Right lobe of liver (tissue), 6 donors: ENCODE data around the gene POC1B. TPM values are rescaled to one million over a fixed set of nuclear protein-coding genes. Genes with fewer than 3 reads are reported as not detected.
A peak's percentile ranks its signal among the peaks of the same experiment; 100 is the strongest.

ENCODE experiments used
- ATAC-seq, 4 donors: fragments of 200-7000 bp; cut with Tn5 transposase; one replicate each; pipeline ENCODE4 v1.9.1; 2020; ENCODE audit warnings: mild to moderate bottlenecking in 4 of 4, moderate library complexity in 4 of 4
- DNase-seq, 3 donors: peaks; one replicate each; pipeline ENCODE4 v3.0.0-alpha.2; 2020
- H3K27ac ChIP-seq, 3 donors: fragments of 200-600 bp; one replicate each; pipeline ENCODE4 v1.8.0; 2022
- H3K27me3 ChIP-seq, 2 donors: fragments of 200-600 bp; one replicate each; pipeline ENCODE4 v1.8.0; 2022
- H3K36me3 ChIP-seq, 4 donors: fragments of 200-600 bp; sonication (generic) in 1 of 4; one replicate each; pipeline versions ENCODE4 v1.5.1 to v1.8.0; 2017 to 2022; ENCODE audit warnings: control low read depth in 1 of 4
- H3K4me1 ChIP-seq, 4 donors: fragments of 200-600 bp; sonication (generic) in 1 of 4; one replicate each; pipeline versions ENCODE4 v1.5.1 to v1.8.0; 2017 to 2022; ENCODE audit warnings: control low read depth in 1 of 4
- H3K4me3 ChIP-seq, 3 donors: fragments of 200-600 bp; one replicate each; pipeline ENCODE4 v1.8.0; 2022
- H3K9me3 ChIP-seq, 4 donors: fragments of 200-600 bp; sonication (generic) in 1 of 4; one replicate each; pipeline versions ENCODE4 v1.5.1 to v1.8.0; 2017 to 2022; ENCODE audit warnings: control low read depth in 1 of 4
- POLR2A ChIP-seq: fragments of 450-650 bp; IDR thresholded peaks from one replicate; pipeline ENCODE4 v1.6.1; 2017; ENCODE audit warnings: antibody characterized with exemption, mild to moderate bottlenecking
- WGBS: methylation state at CpG from one replicate; pipeline ENCODE4 v1.1.6; 2018; ENCODE audit warnings: low coverage, low lambda C conversion rate; ENCODE audit not compliant: insufficient coverage; ENCODE audit errors: missing lambda C conversion rate; 5-methylcytosine and 5-hydroxymethylcytosine counted together
- intact Hi-C, 2 donors: fragments of 100-400 bp; cut with DNase I; formaldehyde crosslinking; loops; one replicate each; pipeline versions ENCODE4 v1.11.2 to v1.14.1; 2022
- long read RNA-seq: library from polyadenylated mRNA; unstranded; transcript quantifications from one replicate; pipeline ENCODE4 v2.0.0, GENCODE V29; 2019
- total RNA-seq, 6 experiments: library from RNA; depleted of rRNA in 2 of 6; stranded (reverse); fragments of >200 nt in 2 of 6; fragmentation: NEBNext Ultra II Directional in 3 of 6; extraction: Animal tissue kit (Norgen Biotek cat#: 25700) in 3 of 6; gene quantifications; one replicate each; pipeline versions ENCODE4 v1.1.0 to v1.2.4, GENCODE V29; 2016 to 2023
- TF ChIP-seq, protein P1 (sequence below), 4 donors: fragments of 200-600 bp in 3 of 4; fragments of 450-650 bp in 1 of 4; IDR thresholded peaks; one replicate each; pipeline versions ENCODE4 v1.5.1 to v1.8.0; 2016 to 2022; ENCODE audit warnings: antibody characterized with exemption in 4 of 4, mild to moderate bottlenecking in 2 of 4
- donor health status: DM: no; HTN: yes; CAD: no.
- donor health status: DM: no; HTN: no; CAD: no.
- donor health status: DM: no; HTN: no; CAD: no.
- donor health status: DM: no; HTN: yes; CAD: no.
- donor health status: DM: no; HTN: yes; CAD: no.

POC1B gene
- total RNA-seq: 10 to 100 TPM in 1 of 6 experiments, 1 to 10 TPM in 5; 5.3 to 14.5 (median 6.9) TPM
- long read RNA-seq, partial matches to known transcripts: 0 of 1 reads
- long read RNA-seq, other reads (novel, unspliced or antisense): 0 of 1 reads

DNA sequence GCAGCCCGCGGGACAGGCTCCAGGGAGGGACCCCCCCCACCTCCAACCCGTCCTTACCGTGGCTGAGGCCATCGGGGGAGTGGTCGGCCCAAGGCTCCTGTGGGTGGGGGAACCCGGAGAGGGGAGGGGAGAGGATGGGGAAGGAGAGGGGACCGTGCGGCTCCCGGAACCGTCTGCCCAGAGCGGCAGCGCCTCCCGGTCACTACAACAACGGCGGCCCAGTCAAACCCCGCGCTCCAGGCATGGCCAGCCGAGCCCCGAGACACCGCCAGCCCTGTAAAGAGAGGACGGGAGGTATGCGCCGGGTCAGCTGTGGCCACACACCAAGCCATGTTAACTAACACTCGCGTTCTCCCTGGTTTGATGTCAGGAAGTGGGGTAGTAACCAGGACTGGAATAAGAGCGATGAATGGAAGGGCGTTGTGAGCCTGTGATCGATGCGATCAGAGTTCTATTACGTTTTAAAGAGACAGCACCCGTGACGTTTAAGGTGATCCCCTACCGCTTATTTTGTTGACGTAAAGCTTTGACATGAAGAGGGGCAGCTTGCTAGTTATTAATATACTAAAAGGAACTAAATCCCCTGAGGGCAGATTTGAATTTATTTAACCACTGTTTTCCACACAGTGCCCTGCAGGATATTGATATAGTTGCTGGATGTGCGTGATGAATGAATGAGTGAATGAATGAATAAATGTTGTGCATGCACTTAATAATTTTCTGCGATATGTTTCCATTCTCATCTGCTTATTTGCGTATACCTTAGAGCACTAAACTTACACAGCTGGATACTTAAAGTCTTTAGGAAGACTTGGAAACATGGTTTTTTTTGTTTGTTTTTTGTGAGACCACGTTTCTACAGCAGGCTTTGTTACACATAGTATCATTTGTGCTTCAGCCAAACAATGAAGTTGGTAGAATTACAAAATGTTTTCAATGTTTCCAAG, at the start of gene POC1B:
POC1B (minus strand) TSS at position 224 of the 947 bp plus-strand sequence; CDS start at position 72, 152 bp downstream.
- peak within 1 kb of the TSS; percentile 87 to 95 (median 89) for H3K4me3 ChIP-seq
- peak; percentile 77 to 86 (median 84) for ATAC-seq
- peak; percentile 53 for TF ChIP-seq POLR2A
- TF ChIP-seq, protein P1, sequence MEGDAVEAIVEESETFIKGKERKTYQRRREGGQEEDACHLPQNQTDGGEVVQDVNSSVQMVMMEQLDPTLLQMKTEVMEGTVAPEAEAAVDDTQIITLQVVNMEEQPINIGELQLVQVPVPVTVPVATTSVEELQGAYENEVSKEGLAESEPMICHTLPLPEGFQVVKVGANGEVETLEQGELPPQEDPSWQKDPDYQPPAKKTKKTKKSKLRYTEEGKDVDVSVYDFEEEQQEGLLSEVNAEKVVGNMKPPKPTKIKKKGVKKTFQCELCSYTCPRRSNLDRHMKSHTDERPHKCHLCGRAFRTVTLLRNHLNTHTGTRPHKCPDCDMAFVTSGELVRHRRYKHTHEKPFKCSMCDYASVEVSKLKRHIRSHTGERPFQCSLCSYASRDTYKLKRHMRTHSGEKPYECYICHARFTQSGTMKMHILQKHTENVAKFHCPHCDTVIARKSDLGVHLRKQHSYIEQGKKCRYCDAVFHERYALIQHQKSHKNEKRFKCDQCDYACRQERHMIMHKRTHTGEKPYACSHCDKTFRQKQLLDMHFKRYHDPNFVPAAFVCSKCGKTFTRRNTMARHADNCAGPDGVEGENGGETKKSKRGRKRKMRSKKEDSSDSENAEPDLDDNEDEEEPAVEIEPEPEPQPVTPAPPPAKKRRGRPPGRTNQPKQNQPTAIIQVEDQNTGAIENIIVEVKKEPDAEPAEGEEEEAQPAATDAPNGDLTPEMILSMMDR (IDR thresholded peaks at IDR 0.05): no peak
- H3K9me3 ChIP-seq: no peaks in the 10 kb centered on the region
- H3K27me3 ChIP-seq: no peaks in the 10 kb centered on the region
- H3K27ac ChIP-seq: peak within 1 kb of the TSS; percentile 81 to 91 (median 82)
- peaks cover 0 to 31% (median 12%) of the 10 kb centered on the region in 4 donors for H3K4me1 ChIP-seq
- intact Hi-C loops: loop anchor here in 1 of 2 donors (10.0 kb wide), 1 partner anchor 51 kb away; no protein-coding TSS in a partner anchor
- 1% methylated on average over 18 of the region's 39 CpGs for WGBS
- H3K36me3 ChIP-seq: no peaks in the 10 kb centered on the region
- DNase-seq: peak; percentile 83 to 89 (median 86)

DNA sequence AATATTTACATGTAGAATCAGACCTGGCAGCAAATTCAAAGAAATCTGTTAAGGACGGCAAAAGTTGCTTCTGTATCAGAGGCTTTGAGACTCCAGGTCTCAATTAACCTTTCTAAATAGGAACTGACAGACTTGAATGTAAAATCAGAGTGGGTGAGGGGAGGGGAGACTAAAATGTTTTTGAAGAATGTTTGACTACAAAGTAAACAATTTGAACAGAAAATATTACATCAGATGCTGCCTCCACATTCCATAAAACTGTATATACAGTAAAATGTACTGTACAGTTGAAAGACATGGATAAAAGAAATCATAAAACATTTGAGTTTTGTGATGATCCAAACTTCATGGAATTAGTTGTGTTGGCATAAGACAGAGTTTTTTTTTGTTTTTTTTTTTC, 49.5 kb upstream of the POC1B start:
- Histone ChIP-seq H3K9me3 (no peaks in the 10 kb centered on the region), H3K4me1 (no peaks in the 10 kb centered on the region), H3K4me3 (no peak overlapping the region), H3K36me3 (no peaks in the 10 kb centered on the region), H3K27ac (no peak overlapping the region), H3K27me3 (no peaks in the 10 kb centered on the region)
- no peak for DNase-seq
- intact Hi-C loops: no loop called here
- no peak for ATAC-seq
- 50% methylated on average over 1 of the region's 1 CpG for WGBS
- TF ChIP-seq, protein P1 (IDR thresholded peaks at IDR 0.05): no peak
- no peak for TF ChIP-seq POLR2A

DNA sequence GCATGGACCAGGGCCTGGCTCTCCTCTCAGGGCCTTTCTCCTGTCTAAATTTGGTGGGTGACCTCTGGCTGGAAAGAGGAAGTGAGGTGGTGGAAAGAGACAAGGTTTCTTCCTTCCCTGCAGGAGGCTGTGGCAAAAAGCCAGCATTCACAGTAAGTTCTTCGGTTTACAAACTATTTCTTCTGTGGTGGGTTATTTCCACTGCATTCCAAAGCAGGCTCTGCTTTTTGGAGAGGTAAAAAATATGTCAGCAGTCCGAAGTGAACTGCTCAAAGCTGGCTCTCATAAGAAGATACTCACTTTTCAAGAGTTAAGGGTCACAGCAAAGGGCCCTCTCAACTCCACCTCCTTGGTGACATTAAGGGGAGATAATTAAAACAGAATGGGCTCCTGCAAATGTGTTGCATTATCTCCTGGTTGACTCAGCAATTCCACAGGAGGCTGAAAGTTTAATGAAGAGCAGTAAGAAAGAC, 48.9 kb upstream of the POC1B start:
- H3K4me3 ChIP-seq: no peak overlapping the region
- intact Hi-C loops: no loop called here
- DNase-seq: no peak

DNA sequence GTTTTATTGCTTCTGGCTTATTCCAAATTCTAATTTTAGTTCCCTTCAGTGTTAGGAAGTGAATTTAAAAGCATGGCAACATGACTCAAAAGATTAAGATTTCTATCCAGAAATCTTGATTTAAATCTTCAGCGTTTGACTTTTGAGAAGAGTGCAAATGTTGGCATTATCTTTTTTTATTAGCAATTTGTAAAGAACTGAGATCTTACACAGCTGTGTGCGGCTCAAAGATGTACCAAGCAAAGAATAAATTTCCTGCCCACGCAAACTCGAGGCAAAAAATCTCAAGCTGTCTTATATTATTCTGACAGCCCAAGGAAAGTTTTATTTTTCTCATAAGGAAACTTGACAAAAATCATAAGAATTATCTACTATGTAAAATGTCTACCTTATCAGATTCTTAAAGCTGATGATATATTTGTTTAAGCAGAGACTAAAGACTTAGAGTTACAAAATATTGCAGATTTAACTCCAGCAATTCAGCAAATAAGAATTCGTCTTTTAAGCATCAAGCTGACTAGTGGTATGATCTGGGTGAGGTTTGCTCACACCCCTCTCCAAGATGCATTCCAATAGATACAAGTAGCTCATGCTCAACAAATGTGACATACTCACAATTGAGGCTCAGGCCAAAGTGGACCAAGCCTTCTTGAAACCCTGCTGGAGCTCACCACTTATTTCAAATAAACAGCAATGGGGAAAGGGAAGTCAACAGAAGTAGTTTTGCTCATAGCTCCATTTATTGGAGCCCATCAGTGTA, 47.4 kb upstream of the POC1B start:
- Histone ChIP-seq H3K27me3 (no peaks in the 10 kb centered on the region), H3K36me3 (no peaks in the 10 kb centered on the region), H3K27ac (no peak overlapping the region), H3K9me3 (no peaks in the 10 kb centered on the region), H3K4me3 (no peak overlapping the region), H3K4me1 (no peaks in the 10 kb centered on the region)
- intact Hi-C loops: no loop called here
- no peak for DNase-seq
- 89% methylated on average over 5 of the region's 5 CpGs for WGBS
- no peak for ATAC-seq
- no peak for TF ChIP-seq POLR2A
- TF ChIP-seq, protein P1 (IDR thresholded peaks at IDR 0.05): no peak

More for the DNA sequence above, 48.9 kb upstream of the POC1B start:
- 46% methylated on average over 2 of the region's 2 CpGs for WGBS
- TF ChIP-seq, protein P1 (IDR thresholded peaks at IDR 0.05): no peak
- TF ChIP-seq POLR2A: no peak
- H3K27me3 ChIP-seq: no peaks in the 10 kb centered on the region
- no peak overlapping the region for H3K27ac ChIP-seq
- H3K9me3 ChIP-seq: no peaks in the 10 kb centered on the region
- no peaks in the 10 kb centered on the region for H3K4me1 ChIP-seq
- ATAC-seq: peak in 1 of 4 donors; percentile 45
- H3K36me3 ChIP-seq: no peaks in the 10 kb centered on the region
